ENCODE results near the gene KBTBD8. TPM values are rescaled to one million over a fixed set of nuclear protein-coding genes. Genes with fewer than 3 reads are reported as not detected.

Gene KBTBD8
- total and polyA plus RNA-seq, 9 of the 15 experiments (the other 6 are each of a cell fraction or from before 2014, with no cell fraction given) = 2.7 to 9.1 (median 5.6) TPM

GRCh38 chr3:66957367-66957766 is 40.7 kb upstream of the KBTBD8 start (continued):
- no peak for TF ChIP-seq MGA (IDR thresholded peaks at IDR 0.05)
- TF ChIP-seq SIRT6 (IDR thresholded peaks at IDR 0.05; ENCODE audit: low read depth, low read length) = no peak
- no peak for TF ChIP-seq FOXJ2 (tag; IDR thresholded peaks at IDR 0.05)
- TF ChIP-seq BCL6 (CRISPR knock-in tag; IDR thresholded peaks at IDR 0.05) = no peak
